Right lobe of liver (tissue), 4 donors: ENCODE data around the gene MMP15.

ENCODE experiments used
- CTCF ChIP-seq, 4 donors: fragments of 200-600 bp in 3 of 4; fragments of 450-650 bp in 1 of 4; IDR thresholded peaks; one replicate each; pipeline versions ENCODE4 v1.5.1 to v1.8.0; 2016 to 2022; ENCODE audit warnings: antibody characterized with exemption in 4 of 4, mild to moderate bottlenecking in 2 of 4
- POLR2A ChIP-seq: fragments of 450-650 bp; IDR thresholded peaks from one replicate; pipeline ENCODE4 v1.6.1; 2017; ENCODE audit warnings: antibody characterized with exemption, mild to moderate bottlenecking
- donor health status: DM: no; HTN: no; CAD: no.
- donor health status: DM: no; HTN: no; CAD: no.
- donor health status: DM: no; HTN: yes; CAD: no.

GRCh38 chr16:57984443-57985203 is 40.9 kb upstream of the MMP15 start:
- no peak for TF ChIP-seq POLR2A
- TF ChIP-seq CTCF (IDR thresholded peaks at IDR 0.05) = no peak
